ENCODE results near the gene AHCYL2. TPM values are rescaled to one million over a fixed set of nuclear protein-coding genes. Genes with fewer than 3 reads are reported as not detected.

AHCYL2 gene
- total RNA-seq, 1 donor from 2014 or later = 26.0 TPM

GRCh38 chr7:129386506-129386905 lies 161.7 kb downstream of the AHCYL2 start:
- H3K27me3 Mint-ChIP-seq = no peaks in the 10 kb centered on the region

GRCh38 chr7:129387537-129387936 lies 162.7 kb downstream of the AHCYL2 start:
- DNase-seq (ENCODE audit: low spot score, unreplicated experiment) = no peak
- peaks cover 4% of the 10 kb centered on the region for H3K4me1 Mint-ChIP-seq (ENCODE audit: low read depth)
- peaks cover 3% of the 10 kb centered on the region for H3K36me3 Mint-ChIP-seq (ENCODE audit: insufficient read depth)
- H3K4me3 Mint-ChIP-seq (ENCODE audit: low read depth) = no peak overlapping the region
- no peaks in the 10 kb centered on the region for H3K9me3 Mint-ChIP-seq (ENCODE audit: low read depth)
- H3K27ac Mint-ChIP-seq = no peak overlapping the region
- TF ChIP-seq, protein P1, sequence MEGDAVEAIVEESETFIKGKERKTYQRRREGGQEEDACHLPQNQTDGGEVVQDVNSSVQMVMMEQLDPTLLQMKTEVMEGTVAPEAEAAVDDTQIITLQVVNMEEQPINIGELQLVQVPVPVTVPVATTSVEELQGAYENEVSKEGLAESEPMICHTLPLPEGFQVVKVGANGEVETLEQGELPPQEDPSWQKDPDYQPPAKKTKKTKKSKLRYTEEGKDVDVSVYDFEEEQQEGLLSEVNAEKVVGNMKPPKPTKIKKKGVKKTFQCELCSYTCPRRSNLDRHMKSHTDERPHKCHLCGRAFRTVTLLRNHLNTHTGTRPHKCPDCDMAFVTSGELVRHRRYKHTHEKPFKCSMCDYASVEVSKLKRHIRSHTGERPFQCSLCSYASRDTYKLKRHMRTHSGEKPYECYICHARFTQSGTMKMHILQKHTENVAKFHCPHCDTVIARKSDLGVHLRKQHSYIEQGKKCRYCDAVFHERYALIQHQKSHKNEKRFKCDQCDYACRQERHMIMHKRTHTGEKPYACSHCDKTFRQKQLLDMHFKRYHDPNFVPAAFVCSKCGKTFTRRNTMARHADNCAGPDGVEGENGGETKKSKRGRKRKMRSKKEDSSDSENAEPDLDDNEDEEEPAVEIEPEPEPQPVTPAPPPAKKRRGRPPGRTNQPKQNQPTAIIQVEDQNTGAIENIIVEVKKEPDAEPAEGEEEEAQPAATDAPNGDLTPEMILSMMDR (IDR thresholded peaks at IDR 0.05; ENCODE audit: unreplicated experiment) = no peak
- H3K27me3 Mint-ChIP-seq = no peaks in the 10 kb centered on the region

More at GRCh38 chr7:129386506-129386905, 161.7 kb downstream of the AHCYL2 start:
- H3K4me3 Mint-ChIP-seq (ENCODE audit: low read depth) = no peak overlapping the region
- H3K36me3 Mint-ChIP-seq (ENCODE audit: insufficient read depth) = peaks cover 3% of the 10 kb centered on the region
- TF ChIP-seq, protein P1 (IDR thresholded peaks at IDR 0.05; ENCODE audit: unreplicated experiment) = no peak
- no peak for DNase-seq (ENCODE audit: low spot score, unreplicated experiment)
- H3K9me3 Mint-ChIP-seq (ENCODE audit: low read depth) = no peaks in the 10 kb centered on the region
- no peak overlapping the region for H3K27ac Mint-ChIP-seq
- peaks cover 4% of the 10 kb centered on the region for H3K4me1 Mint-ChIP-seq (ENCODE audit: low read depth)

DNA sequence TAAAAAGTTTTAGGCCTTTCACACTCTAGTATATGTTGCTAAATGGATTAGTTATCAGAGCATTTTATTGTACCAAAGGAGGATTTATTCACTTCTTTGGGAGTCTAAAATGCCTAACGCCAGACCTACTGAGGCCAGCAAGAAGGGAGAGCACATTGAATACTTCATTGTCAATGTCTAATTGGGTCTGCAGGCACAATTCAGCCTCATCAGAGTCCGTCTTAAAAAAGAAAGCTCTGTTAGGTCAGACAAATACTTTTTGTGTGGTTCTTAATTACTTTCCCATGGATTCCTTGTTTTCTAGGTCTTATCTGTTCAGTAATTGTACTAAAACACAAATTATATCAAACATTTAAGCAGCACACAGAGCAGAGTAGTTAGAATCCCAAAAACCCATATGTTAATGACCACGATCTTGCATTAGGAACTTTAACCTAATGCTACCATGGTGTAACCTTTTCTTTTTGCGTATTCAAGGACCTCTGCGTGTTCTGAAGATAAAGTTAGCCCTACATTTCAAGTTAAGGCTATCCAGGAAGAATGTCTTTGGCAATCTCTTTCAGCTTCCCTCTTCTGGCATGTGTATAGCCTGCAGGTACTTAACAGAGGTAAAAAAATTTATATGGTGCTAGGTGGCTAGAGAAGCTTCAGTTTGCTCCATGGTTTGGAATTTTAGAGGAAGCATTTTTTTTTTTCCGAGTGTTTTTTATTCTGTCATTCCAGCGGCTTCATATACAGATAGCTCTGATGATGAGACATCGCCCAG lies 163.7 kb downstream of the AHCYL2 start:
- TF ChIP-seq, protein P1 (IDR thresholded peaks at IDR 0.05; ENCODE audit: unreplicated experiment) = no peak
- Mint-ChIP-seq H3K27ac (no peak overlapping the region), H3K4me3 (ENCODE audit: low read depth) (no peak overlapping the region), H3K27me3 (no peaks in the 10 kb centered on the region), H3K9me3 (ENCODE audit: low read depth) (no peaks in the 10 kb centered on the region), H3K36me3 (ENCODE audit: insufficient read depth) (peaks cover 2% of the 10 kb centered on the region), H3K4me1 (ENCODE audit: low read depth) (peaks cover 4% of the 10 kb centered on the region)
- no peak for DNase-seq (ENCODE audit: low spot score, unreplicated experiment)

GRCh38 chr7:129389829-129390228 lies 165.0 kb downstream of the AHCYL2 start:
- H3K36me3 Mint-ChIP-seq (ENCODE audit: insufficient read depth) = peaks cover 6% of the 10 kb centered on the region

DNA sequence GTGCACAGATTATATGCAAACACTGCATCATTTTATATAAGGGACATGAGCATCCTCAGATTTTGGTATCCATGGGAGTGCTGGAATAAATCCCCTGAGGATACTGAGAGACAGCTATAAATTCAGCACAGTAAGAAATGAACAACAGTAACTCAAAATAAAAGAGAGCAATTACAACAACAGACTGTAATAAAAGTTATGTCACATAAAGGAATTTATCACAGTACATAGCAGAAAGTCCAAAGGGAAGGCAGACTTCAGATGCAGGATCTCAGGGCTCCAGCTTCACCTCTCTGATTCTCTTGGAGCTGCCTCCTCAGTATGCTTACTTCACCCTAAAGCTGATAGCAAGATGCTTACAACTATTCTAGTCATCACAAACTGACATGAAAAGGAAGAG lies 165.5 kb downstream of the AHCYL2 start:
- no peaks in the 10 kb centered on the region for H3K9me3 Mint-ChIP-seq (ENCODE audit: low read depth)
- H3K27ac Mint-ChIP-seq = no peak overlapping the region
- DNase-seq (ENCODE audit: low spot score, unreplicated experiment) = no peak
- H3K27me3 Mint-ChIP-seq = no peaks in the 10 kb centered on the region
- H3K4me1 Mint-ChIP-seq (ENCODE audit: low read depth) = peaks cover 4% of the 10 kb centered on the region
- no peak overlapping the region for H3K4me3 Mint-ChIP-seq (ENCODE audit: low read depth)
- TF ChIP-seq, protein P1 (IDR thresholded peaks at IDR 0.05; ENCODE audit: unreplicated experiment) = no peak
- peaks cover 6% of the 10 kb centered on the region for H3K36me3 Mint-ChIP-seq (ENCODE audit: insufficient read depth)

More at GRCh38 chr7:129389829-129390228, 165.0 kb downstream of the AHCYL2 start:
- no peak overlapping the region for H3K27ac Mint-ChIP-seq
- TF ChIP-seq, protein P1 (IDR thresholded peaks at IDR 0.05; ENCODE audit: unreplicated experiment) = peak; percentile 23
- peaks cover 4% of the 10 kb centered on the region for H3K4me1 Mint-ChIP-seq (ENCODE audit: low read depth)
- no peaks in the 10 kb centered on the region for H3K27me3 Mint-ChIP-seq
- H3K9me3 Mint-ChIP-seq (ENCODE audit: low read depth) = no peaks in the 10 kb centered on the region
- no peak overlapping the region for H3K4me3 Mint-ChIP-seq (ENCODE audit: low read depth)
- DNase-seq (ENCODE audit: low spot score, unreplicated experiment) = no peak
